Upper lobe of left lung (tissue), 4 donors: ENCODE data around the gene SERINC2.

Experiments
- CTCF ChIP-seq, 6 experiments: fragments of 450-650 bp in 4 of 6; fragments of 200-600 bp in 2 of 6; sonication (generic) in 2 of 6; IDR thresholded peaks; one replicate each; pipeline ENCODE4 v1.5.1; 2016 to 2019; ENCODE audit warnings: antibody characterized with exemption in 6 of 6
- EP300 ChIP-seq, 4 donors: sonication (generic); formaldehyde crosslinking; IDR thresholded peaks; one replicate each; pipeline ENCODE4 v1.5.1; 2017; ENCODE audit warnings: antibody characterized with exemption in 4 of 4, control low read depth in 2 of 4
- POLR2A ChIP-seq, 4 donors: fragments of 450-650 bp; IDR thresholded peaks; one replicate each; pipeline ENCODE4 v1.5.1; 2016 to 2017; ENCODE audit warnings: antibody characterized with exemption in 4 of 4, mild to moderate bottlenecking in 2 of 4
- POLR2AphosphoS5 ChIP-seq, 2 donors: sonication (generic); formaldehyde crosslinking; IDR thresholded peaks; one replicate each; pipeline ENCODE4 v1.5.1; 2017; ENCODE audit warnings: antibody characterized with exemption in 2 of 2

- TF ChIP-seq CTCF (IDR thresholded peaks at IDR 0.05) (no peak), EP300 (IDR thresholded peaks at IDR 0.05) (no peak), POLR2A (IDR thresholded peaks at IDR 0.05) (no peak), POLR2AphosphoS5 (IDR thresholded peaks at IDR 0.05) (no peak)
Measured at GRCh38 chr1:31417148-31417547, 4.1 kb downstream of the SERINC2 start.
